ENCODE data around the gene STK10. TPM values are rescaled to one million over a fixed set of nuclear protein-coding genes. Genes with fewer than 3 reads are reported as not detected.
A peak's percentile ranks its signal among the peaks of the same experiment; 100 is the strongest.

Gene STK10
- total and polyA plus RNA-seq, 2 of the 8 experiments (the other 6 are each of a cell fraction or from before 2014, with no cell fraction given): 10.5 to 21.4 TPM

- TF ChIP-seq CHD7 (IDR thresholded peaks at IDR 0.05; ENCODE audit: insufficient replicate concordance, low read length): no peak
- 0 out of 2 replicates have a peak, but pooled peaks have one; percentile 11 for TF ChIP-seq MAX (IDR thresholded peaks at IDR 0.05)
- TF ChIP-seq MAFK (IDR thresholded peaks at IDR 0.05; ENCODE audit: low read depth, low read length): no peak
- TF ChIP-seq POLR2AphosphoS5 (IDR thresholded peaks at IDR 0.05; ENCODE audit: low read depth, low read length): no peak
- TF ChIP-seq RAD21 (IDR thresholded peaks at IDR 0.05 in 1 of 2, conservative IDR thresholded peaks at IDR 0.05 in 1 of 2; ENCODE audit: low read depth in 2 of 2, low read length in 2 of 2): peak; percentile 60 to 73
- TF ChIP-seq BACH1 (IDR thresholded peaks at IDR 0.05; ENCODE audit: low read length): no peak
- TF ChIP-seq TCF12 (IDR thresholded peaks at IDR 0.05; ENCODE audit: low read depth, low read length): no peak
- no peak for TF ChIP-seq GABPA (IDR thresholded peaks at IDR 0.05; ENCODE audit: borderline replicate concordance, insufficient read depth, low read length)
These were observed 177.7 kb downstream of the STK10 start (continued) for GRCh38 chr5:172010278-172010677.

Measured in H1 (cell line).